Measurements from ENCODE around the gene POPDC3. TPM values are rescaled to one million over a fixed set of nuclear protein-coding genes. Genes with fewer than 3 reads are reported as not detected.
A peak's percentile ranks its signal among the peaks of the same experiment; 100 is the strongest.
"Not testable (repeated sequence)": the region's sequence is repeated elsewhere in the genome, so short reads cannot be mapped to it uniquely, and the experiment has no call there.

POPDC3 gene
- total RNA-seq, 1 donor from 2014 or later: 9.1 TPM

GRCh38 chr6:105178110-105178509, 1.7 kb downstream of the POPDC3 start:
- DNase-seq (ENCODE audit: low read depth): peak; percentile 91
- H3K4me3 ChIP-seq (ENCODE audit: insufficient read depth, low read depth, low read length): no peak overlapping the region
- no peaks in the 10 kb centered on the region for H3K9me3 ChIP-seq (ENCODE audit: insufficient read depth, low read depth, low read length)
- peak; percentile 98 for FAIRE-seq
- Mint-ChIP-seq H3K4me3 (ENCODE audit: unreplicated experiment) (peak overlapping the region; percentile 84), H3K4me1 (ENCODE audit: low read depth, unreplicated experiment) (peaks cover 12% of the 10 kb centered on the region), H3K27ac (ENCODE audit: unreplicated experiment) (peak overlapping the region; percentile 75), H3K27me3 (ENCODE audit: low read depth, unreplicated experiment) (no peaks in the 10 kb centered on the region), H3K9me3 (ENCODE audit: unreplicated experiment) (no peaks in the 10 kb centered on the region), H3K36me3 (ENCODE audit: low read depth, unreplicated experiment) (no peaks in the 10 kb centered on the region)
- peak overlapping the region; percentile 93 for H3K9ac ChIP-seq (ENCODE audit: low read length)
- H3K79me2 ChIP-seq (ENCODE audit: insufficient read depth, low read length): peaks cover 3% of the 10 kb centered on the region
- peak overlapping the region; percentile 88 for H3K27ac ChIP-seq (ENCODE audit: low read depth, low read length)
- no peaks in the 10 kb centered on the region for H3K36me3 ChIP-seq (ENCODE audit: insufficient read depth, low read length)
- no peaks in the 10 kb centered on the region for H3K27me3 ChIP-seq (ENCODE audit: insufficient read depth, low read length)
- peaks cover 11% of the 10 kb centered on the region for H3K4me1 ChIP-seq (ENCODE audit: insufficient read depth, low read length)
- peak overlapping the region; percentile 95 for H3K4me2 ChIP-seq (ENCODE audit: low read length)
- no peaks in the 10 kb centered on the region for H4K20me1 ChIP-seq (ENCODE audit: insufficient read depth, low read length)
- no peak overlapping the region for H2AFZ ChIP-seq (ENCODE audit: low read depth, low read length)
- TF ChIP-seq CTCF (IDR thresholded peaks at IDR 0.05; ENCODE audit: insufficient read depth, low read depth, low read length): no peak
- TF ChIP-seq EZH2 (IDR thresholded peaks at IDR 0.05; ENCODE audit: insufficient read depth, low read length): no peak

DNA sequence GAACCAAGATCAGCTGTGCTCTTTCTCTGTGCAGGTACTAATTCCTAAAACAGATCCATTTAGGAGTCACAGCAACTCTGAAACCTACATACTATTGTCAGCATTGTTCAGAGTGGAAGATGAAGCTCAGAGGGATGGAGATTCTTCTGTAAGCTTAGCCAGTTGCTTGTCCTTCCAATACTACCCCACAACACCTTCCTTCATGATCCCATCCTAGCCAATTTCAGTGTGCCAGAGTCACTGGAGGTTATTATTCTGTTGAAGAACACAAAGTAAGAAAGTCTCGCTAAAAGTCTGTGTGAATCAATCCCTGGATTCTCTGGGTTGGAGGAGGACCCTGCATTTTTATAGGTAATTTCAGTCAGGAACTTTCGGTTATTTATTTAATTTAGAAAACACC, 2.3 kb downstream of the POPDC3 start:
- Histone ChIP-seq H3K9ac (ENCODE audit: low read length) (peak overlapping the region; percentile 24), H3K4me2 (ENCODE audit: low read length) (peak overlapping the region; percentile 14), H3K4me1 (ENCODE audit: insufficient read depth, low read length) (peaks cover 11% of the 10 kb centered on the region), H3K36me3 (ENCODE audit: insufficient read depth, low read length) (no peaks in the 10 kb centered on the region), H3K27me3 (ENCODE audit: insufficient read depth, low read length) (no peaks in the 10 kb centered on the region), H3K79me2 (ENCODE audit: insufficient read depth, low read length) (peaks cover 3% of the 10 kb centered on the region), H3K4me3 (ENCODE audit: insufficient read depth, low read depth, low read length) (no peak overlapping the region), H3K27ac (ENCODE audit: low read depth, low read length) (peak overlapping the region; percentile 88), H3K9me3 (ENCODE audit: insufficient read depth, low read depth, low read length) (no peaks in the 10 kb centered on the region), H2AFZ (ENCODE audit: low read depth, low read length) (no peak overlapping the region), H4K20me1 (ENCODE audit: insufficient read depth, low read length) (no peaks in the 10 kb centered on the region)
- FAIRE-seq (no peak), DNase-seq (ENCODE audit: low read depth) (no peak)
- H3K36me3 Mint-ChIP-seq (ENCODE audit: low read depth, unreplicated experiment): no peaks in the 10 kb centered on the region
- no peak for TF ChIP-seq EZH2 (IDR thresholded peaks at IDR 0.05; ENCODE audit: insufficient read depth, low read length)
- no peak for TF ChIP-seq CTCF (IDR thresholded peaks at IDR 0.05; ENCODE audit: insufficient read depth, low read depth, low read length)
- no peaks in the 10 kb centered on the region for H3K9me3 Mint-ChIP-seq (ENCODE audit: unreplicated experiment)
- peak overlapping the region; percentile 78 for H3K27ac Mint-ChIP-seq (ENCODE audit: unreplicated experiment)
- H3K4me1 Mint-ChIP-seq (ENCODE audit: low read depth, unreplicated experiment): peaks cover 12% of the 10 kb centered on the region
- H3K4me3 Mint-ChIP-seq (ENCODE audit: unreplicated experiment): no peak overlapping the region
- no peaks in the 10 kb centered on the region for H3K27me3 Mint-ChIP-seq (ENCODE audit: low read depth, unreplicated experiment)

DNA sequence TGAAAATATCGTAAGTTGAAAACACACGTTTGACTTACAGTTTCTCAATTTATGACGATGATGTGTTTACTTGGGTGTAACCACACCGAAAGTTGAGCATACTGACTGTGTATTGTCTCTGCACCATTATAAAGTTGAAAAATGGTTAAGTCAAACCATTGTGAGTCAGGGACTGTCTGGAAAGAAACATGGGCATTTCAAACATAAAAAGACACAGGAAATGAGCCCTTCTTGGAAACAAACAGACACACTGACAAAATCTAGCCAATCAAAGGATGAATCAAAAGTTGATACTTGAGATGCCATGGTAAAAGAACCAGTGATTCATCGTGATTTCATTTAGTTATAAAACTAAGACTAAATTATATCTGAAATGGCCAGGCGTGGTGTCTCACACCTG, 5.3 kb downstream of the POPDC3 start:
- Mint-ChIP-seq H3K4me1 (ENCODE audit: low read depth, unreplicated experiment) (peaks cover 21% of the 10 kb centered on the region), H3K36me3 (ENCODE audit: low read depth, unreplicated experiment) (no peaks in the 10 kb centered on the region), H3K27me3 (ENCODE audit: low read depth, unreplicated experiment) (no peaks in the 10 kb centered on the region), H3K9me3 (ENCODE audit: unreplicated experiment) (no peaks in the 10 kb centered on the region), H3K4me3 (ENCODE audit: unreplicated experiment) (no peak overlapping the region), H3K27ac (ENCODE audit: unreplicated experiment) (no peak overlapping the region)
- no peak overlapping the region for H3K9ac ChIP-seq (ENCODE audit: low read length)
- H3K9me3 ChIP-seq (ENCODE audit: insufficient read depth, low read depth, low read length): no peaks in the 10 kb centered on the region
- H3K27me3 ChIP-seq (ENCODE audit: insufficient read depth, low read length): no peaks in the 10 kb centered on the region
- H3K4me1 ChIP-seq (ENCODE audit: insufficient read depth, low read length): peaks cover 11% of the 10 kb centered on the region
- DNase-seq (ENCODE audit: low read depth) (peak; percentile 91), FAIRE-seq (no peak)
- TF ChIP-seq EZH2 (IDR thresholded peaks at IDR 0.05; ENCODE audit: insufficient read depth, low read length): no peak
- TF ChIP-seq CTCF (IDR thresholded peaks at IDR 0.05; ENCODE audit: insufficient read depth, low read depth, low read length): no peak
- no peak overlapping the region for H2AFZ ChIP-seq (ENCODE audit: low read depth, low read length)
- H3K36me3 ChIP-seq (ENCODE audit: insufficient read depth, low read length): no peaks in the 10 kb centered on the region
- peak overlapping the region; percentile 39 for H3K27ac ChIP-seq (ENCODE audit: low read depth, low read length)
- H4K20me1 ChIP-seq (ENCODE audit: insufficient read depth, low read length): no peaks in the 10 kb centered on the region
- peaks cover 3% of the 10 kb centered on the region for H3K79me2 ChIP-seq (ENCODE audit: insufficient read depth, low read length)
- H3K4me2 ChIP-seq (ENCODE audit: low read length): peak overlapping the region; percentile 51
- H3K4me3 ChIP-seq (ENCODE audit: insufficient read depth, low read depth, low read length): no peak overlapping the region

DNA sequence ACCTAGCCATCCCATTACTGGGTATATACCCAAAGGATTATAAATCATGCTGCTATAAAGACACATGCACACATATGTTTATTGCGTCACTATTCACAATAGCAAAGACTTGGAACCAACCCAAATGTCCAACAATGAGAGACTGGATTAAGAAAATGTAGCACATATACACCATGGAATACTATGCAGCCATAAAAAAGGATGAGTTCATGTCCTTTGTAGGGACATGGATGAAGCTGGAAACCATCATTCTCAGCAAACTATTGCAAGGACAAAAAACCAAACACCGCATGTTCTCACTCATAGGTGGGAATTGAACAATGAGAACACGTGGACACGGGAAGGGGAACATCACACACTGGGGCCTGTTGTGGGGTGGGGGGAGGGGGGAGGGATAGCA, 7.3 kb downstream of the POPDC3 start:
- H3K4me2 ChIP-seq (ENCODE audit: low read length); H3K27ac ChIP-seq (ENCODE audit: low read depth, low read length); DNase-seq (ENCODE audit: low read depth); H3K27ac Mint-ChIP-seq (ENCODE audit: unreplicated experiment); H4K20me1 ChIP-seq (ENCODE audit: insufficient read depth, low read length); H3K9me3 ChIP-seq (ENCODE audit: insufficient read depth, low read depth, low read length); H3K4me3 ChIP-seq (ENCODE audit: insufficient read depth, low read depth, low read length); FAIRE-seq; H3K4me3 Mint-ChIP-seq (ENCODE audit: unreplicated experiment); H3K4me1 Mint-ChIP-seq (ENCODE audit: low read depth, unreplicated experiment); H3K9ac ChIP-seq (ENCODE audit: low read length); H3K36me3 Mint-ChIP-seq (ENCODE audit: low read depth, unreplicated experiment); H3K27me3 Mint-ChIP-seq (ENCODE audit: low read depth, unreplicated experiment); H2AFZ ChIP-seq (ENCODE audit: low read depth, low read length); H3K4me1 ChIP-seq (ENCODE audit: insufficient read depth, low read length); H3K9me3 Mint-ChIP-seq (ENCODE audit: unreplicated experiment); H3K79me2 ChIP-seq (ENCODE audit: insufficient read depth, low read length); H3K36me3 ChIP-seq (ENCODE audit: insufficient read depth, low read length); H3K27me3 ChIP-seq (ENCODE audit: insufficient read depth, low read length): not testable (repeated sequence)
